GM19397 (cell line): ENCODE results near the gene FASTK.
"Not testable (repeated sequence)": the region's sequence is repeated elsewhere in the genome, so short reads cannot be mapped to it uniquely, and the experiment has no call there.

ENCODE experiments used
- ATAC-seq: cut with Tn5 transposase; IDR thresholded peaks from one replicate; pipeline ENCODE4 v1.9.1; 2021; ENCODE audit warnings: mild to moderate bottlenecking, moderate library complexity; ENCODE audit not compliant: unreplicated experiment

FASTK gene

DNA sequence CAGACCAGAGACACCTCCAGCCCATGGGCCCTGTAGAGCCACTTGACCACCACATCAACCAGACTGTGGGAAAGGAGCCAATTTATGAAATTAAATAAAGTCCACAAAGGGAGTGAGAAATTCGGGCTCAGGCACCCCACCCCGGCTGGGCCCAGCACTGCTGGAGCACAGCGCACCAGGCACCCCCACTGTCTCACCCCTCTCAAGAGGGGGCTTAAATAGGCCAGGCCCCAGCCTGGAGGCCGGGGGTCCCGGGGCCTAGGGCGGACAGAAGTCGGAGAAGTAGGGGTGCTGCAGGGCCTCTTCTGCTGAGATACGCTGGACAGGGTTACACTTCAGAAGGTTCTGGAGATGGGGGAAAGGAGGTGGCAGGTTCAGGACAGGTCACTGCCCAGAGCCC, 26.9 kb downstream of the FASTK start:
- ATAC-seq = no peak

DNA sequence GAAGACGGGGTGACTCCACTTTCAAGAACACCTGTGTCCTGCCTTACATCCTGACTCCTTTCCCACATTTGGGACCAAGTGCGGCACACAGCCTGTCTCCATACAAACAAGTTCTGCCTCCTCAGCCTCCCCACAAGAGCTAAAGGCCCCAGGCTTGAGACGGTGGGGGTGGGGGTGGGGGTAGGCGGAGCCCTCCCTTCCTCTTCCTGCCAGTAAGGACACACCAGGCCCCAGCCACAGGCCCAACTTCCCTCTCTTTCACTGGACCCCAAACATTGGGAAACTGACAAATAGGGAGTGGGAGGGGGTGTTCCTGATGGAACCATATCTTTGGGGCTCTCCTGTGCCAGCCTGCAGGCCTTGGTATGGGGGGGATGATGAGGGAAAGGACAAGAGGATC, 27.5 kb downstream of the FASTK start:
- no peak for ATAC-seq

GRCh38 chr7:151051108-151051507, 29.5 kb downstream of the FASTK start:
- no peak for ATAC-seq

DNA sequence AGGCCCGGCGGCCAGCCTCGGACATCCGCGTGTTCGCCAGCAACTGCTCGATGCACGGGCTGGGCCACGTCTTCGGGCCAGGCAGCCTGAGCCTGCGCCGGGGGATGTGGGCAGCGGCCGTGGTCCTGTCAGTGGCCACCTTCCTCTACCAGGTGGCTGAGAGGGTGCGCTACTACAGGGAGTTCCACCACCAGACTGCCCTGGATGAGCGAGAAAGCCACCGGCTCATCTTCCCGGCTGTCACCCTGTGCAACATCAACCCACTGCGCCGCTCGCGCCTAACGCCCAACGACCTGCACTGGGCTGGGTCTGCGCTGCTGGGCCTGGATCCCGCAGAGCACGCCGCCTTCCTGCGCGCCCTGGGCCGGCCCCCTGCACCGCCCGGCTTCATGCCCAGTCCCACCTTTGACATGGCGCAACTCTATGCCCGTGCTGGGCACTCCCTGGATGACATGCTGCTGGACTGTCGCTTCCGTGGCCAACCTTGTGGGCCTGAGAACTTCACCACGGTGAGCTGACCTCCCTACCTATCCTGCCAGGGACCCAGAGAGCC, 31.6 kb downstream of the FASTK start:
- ATAC-seq = no peak

DNA sequence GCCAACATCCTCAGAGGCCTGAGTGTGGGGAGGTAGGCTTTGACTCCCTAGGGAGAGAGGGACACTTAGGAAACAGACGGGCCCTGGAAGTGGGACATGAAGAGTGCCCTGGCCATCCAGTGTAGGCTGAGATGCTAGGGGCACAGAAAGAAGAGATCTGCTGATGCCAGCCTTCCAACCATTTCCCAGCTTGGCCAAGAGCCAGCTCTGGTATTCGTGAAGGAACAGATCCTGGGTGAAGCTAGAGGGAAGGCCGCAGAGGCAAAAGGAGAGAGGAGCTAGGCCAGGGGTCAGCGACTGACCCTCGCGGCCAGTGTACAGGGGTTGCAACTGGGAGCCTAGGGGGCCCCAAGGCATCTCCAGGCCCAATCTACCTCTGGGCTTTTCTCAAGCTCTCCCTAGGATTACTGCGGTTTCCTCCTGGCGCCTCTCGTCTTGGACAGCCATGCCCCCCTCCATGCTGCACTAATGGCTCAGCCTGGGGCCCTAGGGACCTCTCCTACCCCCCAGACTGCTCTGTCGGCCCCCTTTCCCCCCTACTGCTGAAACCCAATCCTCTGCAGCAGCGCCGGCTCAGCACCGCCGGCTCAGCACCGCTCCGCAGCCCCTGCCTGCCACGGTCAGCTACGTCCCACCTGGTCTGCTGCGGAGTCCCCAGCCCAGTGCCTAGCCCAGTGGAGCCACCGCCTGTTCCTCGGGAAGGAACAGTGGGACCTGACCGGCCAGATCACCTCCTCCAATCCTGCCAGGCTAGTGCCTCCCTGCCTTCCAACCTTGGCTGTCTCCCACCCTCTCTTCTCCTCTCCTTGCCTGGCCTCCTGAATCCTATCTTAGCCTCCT, 32.4 kb downstream of the FASTK start, which contains the start of gene ASIC3:
ASIC3 (plus strand) TSS at position 556 of the 840 bp plus-strand sequence. CDS start 355 bp downstream, outside the sequence.
- no peak for ATAC-seq

DNA sequence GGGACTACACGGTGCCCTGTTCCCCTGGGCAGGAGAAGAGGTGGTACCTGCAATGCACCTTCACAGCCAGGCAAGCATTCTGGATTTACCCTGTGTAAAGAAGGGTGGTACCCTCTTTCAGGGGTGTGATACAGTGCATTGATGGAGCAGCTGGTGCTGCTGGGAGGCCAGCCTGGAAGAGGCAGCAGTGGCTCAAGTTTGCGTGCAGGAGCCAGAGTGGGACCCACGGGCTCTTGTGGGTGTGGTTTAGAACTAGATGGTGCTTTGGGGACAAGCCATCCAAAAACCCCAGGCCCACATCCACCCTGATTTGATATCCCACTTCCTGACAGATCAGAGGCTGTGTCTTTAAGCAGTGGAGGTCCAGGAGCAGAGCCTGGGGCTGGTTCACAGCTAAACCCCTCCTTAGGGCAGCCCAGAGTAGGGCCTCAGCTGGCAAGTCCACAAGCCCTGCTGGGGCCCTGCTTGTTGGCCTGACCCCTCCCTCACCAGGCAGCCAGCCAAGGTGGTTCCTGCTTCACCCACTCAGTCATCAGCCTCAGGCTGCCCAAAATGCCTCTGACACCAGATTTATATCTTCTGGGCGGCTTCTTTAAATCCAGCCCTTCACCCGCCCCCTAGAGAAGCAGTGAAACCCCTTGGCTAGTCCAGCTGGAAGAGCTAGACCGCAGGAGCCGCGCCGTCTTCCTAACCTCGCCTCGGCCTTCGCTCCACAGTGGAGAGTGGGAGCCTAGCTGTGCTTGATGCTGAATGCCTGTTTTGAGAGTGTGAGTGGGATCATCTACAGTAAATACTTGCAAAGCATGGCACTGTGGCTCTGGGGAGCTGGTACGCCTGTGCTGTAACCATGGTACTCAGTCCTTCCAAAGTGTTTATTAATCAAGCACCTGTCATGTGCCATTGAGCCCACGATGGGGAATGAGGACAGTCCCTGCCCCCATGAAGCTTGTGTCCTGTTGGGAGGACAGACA, 33.7 kb downstream of the FASTK start:
- no peak for ATAC-seq

GRCh38 chr7:151045967-151046366, 34.6 kb downstream of the FASTK start:
- ATAC-seq = no peak

- ATAC-seq = no peak
Observed at GRCh38 chr7:151045262-151045661, 35.3 kb downstream of the FASTK start.

DNA sequence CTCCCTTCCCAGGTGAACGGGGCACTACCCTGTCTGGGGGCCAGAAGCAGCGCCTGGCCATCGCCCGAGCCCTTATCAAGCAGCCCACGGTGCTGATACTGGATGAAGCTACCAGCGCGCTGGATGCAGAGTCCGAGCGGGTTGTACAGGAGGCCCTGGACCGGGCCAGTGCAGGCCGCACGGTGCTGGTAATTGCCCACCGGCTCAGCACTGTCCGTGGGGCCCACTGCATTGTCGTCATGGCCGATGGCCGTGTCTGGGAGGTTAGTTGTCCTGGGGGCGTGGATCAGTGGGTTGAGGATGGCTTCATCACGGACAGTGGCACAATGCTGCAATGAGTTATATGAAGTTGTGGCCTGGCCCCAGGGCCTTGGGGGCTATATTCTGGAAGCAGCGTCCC, 36.6 kb downstream of the FASTK start:
- no peak for ATAC-seq

DNA sequence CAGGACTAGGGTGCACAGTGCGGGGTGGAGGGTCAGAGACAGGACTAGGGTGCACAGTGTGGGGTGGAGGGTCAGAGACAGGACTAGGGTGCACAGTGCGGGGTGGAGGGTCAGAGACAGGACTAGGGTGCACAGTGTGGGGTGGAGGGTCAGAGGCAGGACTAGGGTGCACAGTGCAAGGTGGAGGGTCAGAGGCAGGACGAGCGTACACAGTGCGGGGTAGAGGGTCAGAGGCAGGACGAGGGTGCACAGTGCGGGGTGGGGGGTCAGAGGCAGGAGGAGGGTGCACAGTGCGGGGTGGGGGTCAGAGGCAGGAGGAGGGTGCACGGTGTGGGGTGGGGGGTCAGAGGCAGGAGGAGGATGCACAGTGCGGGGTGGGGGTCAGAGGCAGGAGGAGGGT, 37.2 kb downstream of the FASTK start:
- ATAC-seq = not testable (repeated sequence)

- no peak for ATAC-seq
Observed at GRCh38 chr7:151040616-151041375, 39.8 kb downstream of the FASTK start.

- ATAC-seq = no peak
Observed at GRCh38 chr7:151039850-151040548, 40.6 kb downstream of the FASTK start.

DNA sequence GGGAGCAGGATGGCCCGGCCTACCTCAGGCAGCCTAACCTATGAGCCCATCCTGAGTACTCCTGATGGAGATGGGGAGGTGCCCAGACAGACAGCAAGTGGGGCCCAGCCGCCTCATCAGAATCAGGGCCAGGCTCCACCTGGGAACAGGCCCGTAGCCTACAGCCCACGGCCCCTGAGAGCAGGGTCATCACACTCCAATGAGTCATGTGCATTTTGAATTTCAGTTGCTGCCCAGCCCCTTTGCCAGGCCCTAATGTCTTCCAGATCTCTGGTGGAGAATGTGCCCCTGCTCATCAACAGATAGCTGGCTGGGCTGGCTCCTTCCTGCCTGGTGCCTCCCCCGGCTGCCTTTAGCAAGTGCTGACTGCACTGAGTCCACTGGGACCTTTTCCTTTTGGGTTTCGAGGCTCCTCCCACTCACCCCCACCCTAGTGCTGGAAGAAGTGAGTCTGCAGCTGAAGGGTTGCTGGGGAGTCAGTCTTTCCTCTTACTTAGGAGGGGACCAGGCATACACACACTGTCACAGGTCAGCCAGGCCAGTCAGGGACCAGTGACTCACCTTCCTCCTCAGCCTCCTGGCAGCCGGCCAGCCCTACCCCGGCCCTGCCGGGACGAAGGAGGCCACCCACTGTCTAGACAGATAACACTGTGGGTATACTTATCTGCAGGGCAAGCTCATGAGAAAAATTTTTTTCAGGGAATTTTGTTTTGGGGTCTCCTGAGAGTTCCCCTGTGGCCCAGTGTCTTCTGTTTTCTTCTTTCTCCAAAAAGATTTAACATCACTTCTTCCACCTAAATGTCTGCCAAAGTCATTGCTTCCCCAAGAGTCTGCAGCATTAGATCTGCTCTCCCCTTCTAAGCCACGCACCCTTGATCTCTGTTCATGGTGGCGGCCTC, 41.4 kb downstream of the FASTK start:
- ATAC-seq = no peak

GRCh38 chr7:151035902-151036301, 44.7 kb downstream of the FASTK start:
- ATAC-seq = no peak

DNA sequence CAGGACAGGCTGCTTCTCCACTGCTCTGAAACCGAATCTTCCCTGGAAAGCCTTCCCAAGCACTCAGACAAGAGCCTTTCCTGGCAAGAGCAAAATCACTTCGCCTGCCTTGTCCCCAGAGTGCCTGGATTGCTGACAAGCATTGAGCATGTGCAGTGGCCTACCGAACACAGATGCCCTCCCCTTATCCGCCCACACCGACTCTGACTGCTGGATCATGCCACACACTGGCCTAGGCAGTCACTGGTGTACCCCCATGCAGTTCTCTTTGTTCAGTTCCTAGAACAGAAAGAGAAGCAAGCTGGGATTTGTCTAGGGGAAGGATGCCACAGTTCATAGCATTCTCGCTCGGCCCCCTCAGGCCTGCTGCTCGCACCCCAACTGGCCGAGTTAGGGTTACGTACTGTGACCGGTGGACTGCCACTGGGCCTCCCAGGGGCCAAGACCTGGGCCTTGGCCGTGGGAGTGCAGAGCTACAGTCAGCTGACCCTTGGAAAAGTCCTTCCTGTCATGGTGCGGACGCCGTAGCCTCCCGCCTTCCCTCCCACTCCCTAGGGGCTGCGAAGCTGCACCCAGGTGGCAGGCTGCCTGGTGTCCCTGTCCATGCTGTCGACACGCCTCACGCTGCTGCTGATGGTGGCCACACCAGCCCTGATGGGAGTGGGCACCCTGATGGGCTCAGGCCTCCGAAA, 45.4 kb downstream of the FASTK start:
- ATAC-seq = no peak

GRCh38 chr7:151034312-151035025, 46.1 kb downstream of the FASTK start:
- no peak for ATAC-seq

- no peak for ATAC-seq
Observed at GRCh38 chr7:151033864-151034249, 46.8 kb downstream of the FASTK start.
